Naive thymus-derived CD4-positive, alpha-beta T cell (primary cell): ENCODE results near the gene BCL2L14. TPM values are rescaled to one million over a fixed set of nuclear protein-coding genes. Genes with fewer than 3 reads are reported as not detected.
A peak's percentile ranks its signal among the peaks of the same experiment; 100 is the strongest.

ENCODE experiments used
- ATAC-seq: fragments of 150-1000 bp; cut with Tn5 transposase; 2 replicates; pipeline ENCODE4 v1.10.0; 2021; ENCODE audit warnings: mild to moderate bottlenecking, moderate library complexity
- CTCF ChIA-PET: fragments of 350-600 bp; sonication (Branson Sonifier 250); formaldehyde crosslinking; loops from one replicate; lab custom pipeline; 2021; ENCODE audit warnings: antibody characterized with exemption; lab: Charles Lee
- POLR2A ChIA-PET: fragments of 350-600 bp; sonication (Branson Sonifier 250); formaldehyde crosslinking; loops from one replicate; lab custom pipeline; 2021; ENCODE audit warnings: antibody characterized with exemption, inconsistent platforms; lab: Charles Lee
- DNase-seq, 9 donors: peaks; one replicate each; pipeline versions ENCODE4 v3.0.0 to v3.0.0-alpha.2; 2020 to 2022; ENCODE audit warnings: mixed read lengths in 1 of 9
- H3K27ac ChIP-seq: one replicate; pipeline ENCODE4 v1.7.0; 2013; ENCODE audit warnings: mild to moderate bottlenecking, low read depth, low read length, moderate library complexity
- H3K27me3 ChIP-seq, 2 donors: one replicate each; pipeline ENCODE4 v1.7.0; 2013; ENCODE audit warnings: low read length in 2 of 2, mild to moderate bottlenecking in 2 of 2, moderate library complexity in 2 of 2; ENCODE audit not compliant: control insufficient read depth in 2 of 2, insufficient read depth in 2 of 2
- H3K36me3 ChIP-seq, 3 experiments: 1 replicate in 2 of 3; 2 replicates in 1 of 3; pipeline ENCODE4 v1.7.0; 2013; ENCODE audit warnings: low read length in 3 of 3, mild to moderate bottlenecking in 3 of 3, moderate library complexity in 1 of 3; ENCODE audit not compliant: insufficient read depth in 3 of 3, control insufficient read depth in 2 of 3
- H3K4me1 ChIP-seq, 2 donors: one replicate each; pipeline ENCODE4 v1.7.0; 2013; ENCODE audit warnings: low read length in 2 of 2, mild to moderate bottlenecking in 2 of 2, moderate library complexity in 1 of 2; ENCODE audit not compliant: control insufficient read depth in 2 of 2, insufficient read depth in 2 of 2
- H3K4me3 ChIP-seq: 2 replicates; pipeline ENCODE4 v1.7.0; 2013; ENCODE audit warnings: mild to moderate bottlenecking, low read length
- H3K9me3 ChIP-seq, 3 experiments: 1 replicate in 2 of 3; 2 replicates in 1 of 3; pipeline ENCODE4 v1.7.0; 2013; ENCODE audit warnings: low read length in 3 of 3; ENCODE audit not compliant: control insufficient read depth in 2 of 3
- H3K27ac Mint-ChIP-seq, 9 donors: one replicate each; pipeline ENCODE4 v1.8.0; 2020 to 2022; ENCODE audit warnings: mixed read lengths in 9 of 9, mild to moderate bottlenecking in 8 of 9, moderate library complexity in 5 of 9, inconsistent platforms in 2 of 9
- H3K27me3 Mint-ChIP-seq, 5 donors: one replicate each; pipeline ENCODE4 v1.8.0; 2021 to 2022; ENCODE audit warnings: mixed read lengths in 5 of 5, mild to moderate bottlenecking in 1 of 5
- H3K36me3 Mint-ChIP-seq, 5 donors: one replicate each; pipeline ENCODE4 v1.8.0; 2020 to 2022; ENCODE audit warnings: mixed read lengths in 5 of 5, mild to moderate bottlenecking in 3 of 5, inconsistent platforms in 1 of 5
- H3K4me1 Mint-ChIP-seq, 7 donors: one replicate each; pipeline ENCODE4 v1.8.0; 2020 to 2022; ENCODE audit warnings: mixed read lengths in 7 of 7, mild to moderate bottlenecking in 3 of 7, inconsistent platforms in 1 of 7
- H3K4me3 Mint-ChIP-seq, 10 donors: one replicate each; pipeline ENCODE4 v1.8.0; 2020 to 2022; ENCODE audit warnings: mild to moderate bottlenecking in 10 of 10, mixed read lengths in 10 of 10, moderate library complexity in 6 of 10, inconsistent platforms in 2 of 10
- H3K9me3 Mint-ChIP-seq, 11 donors: one replicate each; pipeline ENCODE4 v1.8.0; 2020 to 2022; ENCODE audit warnings: mixed read lengths in 11 of 11, mild to moderate bottlenecking in 4 of 11, inconsistent platforms in 1 of 11, moderate library complexity in 1 of 11
- intact Hi-C, 2 donors: fragments of 100-400 bp; cut with micrococcal nuclease; formaldehyde crosslinking; loops; one replicate each; pipeline ENCODE4 v1.15.1; 2023
- polyA plus RNA-seq, 2 donors: library from polyadenylated mRNA; unstranded; fragments of 300-500 nt; fragmentation: Illumina TruSeq; gene quantifications; one replicate each; pipeline ENCODE4 v1.2.3, GENCODE V29; 2021
- total RNA-seq, 6 experiments: library from RNA in 5 of 6; stranded (reverse) in 5 of 6; gene quantifications; 1 replicate in 5 of 6; 2 replicates in 1 of 6; pipeline ENCODE4 v1.2.3 and lab custom pipeline; 2021 to 2026

The BCL2L14 gene
- total and polyA plus RNA-seq, 7 experiments from 2014 or later: 0.92 to 7.6 (median 1.4) TPM; not detected in 2

DNA sequence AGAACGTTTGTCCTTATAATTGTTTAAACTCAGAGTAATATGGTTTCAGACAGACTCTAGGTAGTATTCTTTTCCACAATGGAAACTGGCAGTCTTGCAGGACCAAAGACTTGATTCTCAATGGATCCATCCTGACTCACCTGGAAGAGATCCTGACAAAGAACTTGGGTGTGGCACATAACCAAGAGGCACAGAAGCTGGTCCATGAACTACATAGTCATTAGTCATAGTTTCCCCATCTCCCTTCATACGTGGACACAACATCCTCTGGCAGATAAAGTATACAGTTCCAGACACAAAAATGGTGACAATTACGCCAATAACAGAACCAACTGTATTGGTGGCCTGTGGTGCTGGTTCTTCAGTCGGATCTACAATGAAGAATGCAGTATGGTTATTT is 55.8 kb downstream of the BCL2L14 start:
- Mint-ChIP-seq H3K27me3 (peaks cover 0 to 2% (median 0%) of the 10 kb centered on the region in 5 donors), H3K9me3 (no peaks in the 10 kb centered on the region), H3K4me1 (peaks cover 0 to 11% (median 4%) of the 10 kb centered on the region in 7 donors), H3K36me3 (peaks cover 0 to 57% (median 15%) of the 10 kb centered on the region in 5 donors), H3K27ac (no peak overlapping the region), H3K4me3 (no peak overlapping the region)
- Histone ChIP-seq H3K4me1 (no peaks in the 10 kb centered on the region), H3K36me3 (peaks cover 0 to 32% (median 0%) of the 10 kb centered on the region in 3 experiments), H3K9me3 (no peaks in the 10 kb centered on the region), H3K4me3 (no peak overlapping the region), H3K27me3 (no peaks in the 10 kb centered on the region), H3K27ac (no peak overlapping the region)
- POLR2A ChIA-PET: no interaction called here
- intact Hi-C loops: no loop called here
- DNase-seq (no peak), ATAC-seq (no peak)
- CTCF ChIA-PET: no interaction called here

GRCh38 chr12:12127304-12127703 is 56.6 kb downstream of the BCL2L14 start:
- Histone ChIP-seq H3K9me3 (no peaks in the 10 kb centered on the region), H3K4me3 (no peak overlapping the region), H3K27me3 (no peaks in the 10 kb centered on the region), H3K4me1 (no peaks in the 10 kb centered on the region), H3K27ac (no peak overlapping the region), H3K36me3 (peaks cover 0 to 29% (median 0%) of the 10 kb centered on the region in 3 experiments)
- Mint-ChIP-seq H3K4me3 (no peak overlapping the region), H3K9me3 (no peaks in the 10 kb centered on the region), H3K27me3 (peaks cover 0 to 2% (median 0%) of the 10 kb centered on the region in 5 donors), H3K36me3 (peaks cover 0 to 55% (median 15%) of the 10 kb centered on the region in 5 donors), H3K4me1 (peaks cover 0 to 11% (median 4%) of the 10 kb centered on the region in 7 donors), H3K27ac (no peak overlapping the region)
- ATAC-seq (no peak), DNase-seq (no peak)
- intact Hi-C loops: no loop called here
- POLR2A ChIA-PET: no interaction called here
- CTCF ChIA-PET: interaction anchor here (0.6 kb wide), 1 partner anchor 16 kb away, joined by 5 read pairs; no protein-coding TSS in a partner anchor

- ChIA-PET CTCF (no interaction called here), POLR2A (no interaction called here)
- H3K4me3 ChIP-seq: no peak overlapping the region
- H3K27me3 Mint-ChIP-seq: peaks cover 0 to 2% (median 0%) of the 10 kb centered on the region in 5 donors
- no peak overlapping the region for H3K4me3 Mint-ChIP-seq
- ATAC-seq (no peak), DNase-seq (no peak)
- H3K27ac Mint-ChIP-seq: peak overlapping the region in 1 of 9 donors; percentile 10
- H3K9me3 ChIP-seq: no peaks in the 10 kb centered on the region
- H3K9me3 Mint-ChIP-seq: no peaks in the 10 kb centered on the region
- no peaks in the 10 kb centered on the region for H3K4me1 ChIP-seq
- H3K4me1 Mint-ChIP-seq: peaks cover 0 to 11% (median 4%) of the 10 kb centered on the region in 7 donors
- intact Hi-C loops: no loop called here
- peaks cover 0 to 26% (median 0%) of the 10 kb centered on the region in 3 experiments for H3K36me3 ChIP-seq
- H3K27me3 ChIP-seq: no peaks in the 10 kb centered on the region
- H3K36me3 Mint-ChIP-seq: peaks cover 0 to 55% (median 15%) of the 10 kb centered on the region in 5 donors
- no peak overlapping the region for H3K27ac ChIP-seq
These were observed 57.9 kb downstream of the BCL2L14 start for GRCh38 chr12:12128670-12129069.

GRCh38 chr12:12133259-12133658 is 62.5 kb downstream of the BCL2L14 start:
- H3K4me3 Mint-ChIP-seq: no peak overlapping the region
- CTCF ChIA-PET: no interaction called here

GRCh38 chr12:12133785-12134184 is 63.0 kb downstream of the BCL2L14 start:
- intact Hi-C loops: no loop called here
- Histone ChIP-seq H3K36me3 (no peaks in the 10 kb centered on the region), H3K27ac (no peak overlapping the region), H3K4me1 (no peaks in the 10 kb centered on the region), H3K9me3 (no peaks in the 10 kb centered on the region), H3K27me3 (no peaks in the 10 kb centered on the region), H3K4me3 (no peak overlapping the region)
- ChIA-PET POLR2A (no interaction called here), CTCF (no interaction called here)
- ATAC-seq (no peak), DNase-seq (no peak)
- Mint-ChIP-seq H3K9me3 (no peaks in the 10 kb centered on the region), H3K36me3 (peaks cover 2 to 51% (median 25%) of the 10 kb centered on the region in 5 donors), H3K4me1 (peaks cover 0 to 11% (median 2%) of the 10 kb centered on the region in 7 donors), H3K4me3 (no peak overlapping the region), H3K27ac (no peak overlapping the region), H3K27me3 (peaks cover 0 to 7% (median 0%) of the 10 kb centered on the region in 5 donors)

More at GRCh38 chr12:12133259-12133658, 62.5 kb downstream of the BCL2L14 start:
- Mint-ChIP-seq H3K27me3 (peaks cover 0 to 5% (median 0%) of the 10 kb centered on the region in 5 donors), H3K36me3 (peaks cover 2 to 50% (median 20%) of the 10 kb centered on the region in 5 donors), H3K4me1 (peaks cover 0 to 11% (median 2%) of the 10 kb centered on the region in 7 donors), H3K27ac (no peak overlapping the region), H3K9me3 (no peaks in the 10 kb centered on the region)
- H3K4me1 ChIP-seq: no peaks in the 10 kb centered on the region
- H3K27ac ChIP-seq: no peak overlapping the region
- no peaks in the 10 kb centered on the region for H3K9me3 ChIP-seq
- ATAC-seq (no peak), DNase-seq (no peak)
- H3K36me3 ChIP-seq: no peaks in the 10 kb centered on the region
- POLR2A ChIA-PET: no interaction called here
- intact Hi-C loops: no loop called here
- no peaks in the 10 kb centered on the region for H3K27me3 ChIP-seq
- no peak overlapping the region for H3K4me3 ChIP-seq

DNA sequence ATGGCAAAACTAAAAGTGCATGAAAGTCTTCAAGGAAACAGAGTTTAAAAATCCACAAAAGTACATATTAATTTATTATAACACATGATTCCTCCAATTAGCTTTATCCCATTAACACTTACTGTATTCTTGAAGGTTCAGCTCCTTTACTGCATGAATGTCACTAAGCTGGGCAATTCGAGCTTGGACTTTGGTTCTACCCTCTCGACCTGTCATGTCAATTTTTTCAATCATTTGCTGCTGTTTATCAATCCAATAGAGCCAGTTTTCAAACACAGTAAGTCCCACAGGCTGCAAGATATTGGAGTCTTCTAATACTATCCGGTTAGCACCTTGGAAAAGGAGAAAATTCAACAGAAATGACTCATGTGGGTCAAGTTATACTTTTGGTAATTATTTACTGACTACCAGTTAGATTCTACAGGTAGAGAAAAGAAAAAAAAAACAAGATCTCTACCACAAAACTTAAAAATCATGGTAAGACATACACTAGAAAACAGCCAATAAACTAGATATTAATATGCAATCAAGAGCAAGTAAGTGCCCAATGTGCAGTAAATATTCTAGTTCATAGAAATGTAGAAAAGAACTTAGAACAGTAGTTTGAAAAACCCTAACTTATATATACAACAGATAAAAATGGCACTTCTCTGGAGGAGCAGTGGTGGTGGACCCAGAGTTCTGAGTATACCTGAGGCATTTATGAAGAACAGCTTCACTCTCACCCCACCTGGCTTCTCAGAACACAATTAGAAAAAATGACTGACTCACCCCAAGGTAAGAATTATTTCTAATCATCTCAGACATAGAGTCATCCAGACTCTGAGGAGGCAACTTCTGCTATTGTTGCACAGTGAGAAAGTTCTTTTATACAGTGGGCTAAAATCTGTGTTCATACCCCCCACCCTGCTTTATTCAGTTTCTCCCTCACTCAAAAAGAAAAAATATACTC is 67.7 kb downstream of the BCL2L14 start:
- POLR2A ChIA-PET: interaction anchor here (0.6 kb wide), 2 partner anchors 9 to 573 kb away, joined by 3 read pairs; no protein-coding TSS in a partner anchor
- H3K36me3 Mint-ChIP-seq: peaks cover 0 to 45% (median 35%) of the 10 kb centered on the region in 5 donors

More for the DNA sequence above, 67.7 kb downstream of the BCL2L14 start:
- no peak overlapping the region for H3K27ac Mint-ChIP-seq
- Histone ChIP-seq H3K4me1 (no peaks in the 10 kb centered on the region), H3K36me3 (no peaks in the 10 kb centered on the region), H3K27ac (no peak overlapping the region), H3K4me3 (no peak overlapping the region), H3K27me3 (no peaks in the 10 kb centered on the region), H3K9me3 (no peaks in the 10 kb centered on the region)
- no peak overlapping the region for H3K4me3 Mint-ChIP-seq
- CTCF ChIA-PET: no interaction called here
- ATAC-seq (no peak), DNase-seq (no peak)
- peaks cover 0 to 6% (median 0%) of the 10 kb centered on the region in 7 donors for H3K4me1 Mint-ChIP-seq
- peaks cover 0 to 19% (median 0%) of the 10 kb centered on the region in 5 donors for H3K27me3 Mint-ChIP-seq
- intact Hi-C loops: no loop called here
- no peaks in the 10 kb centered on the region for H3K9me3 Mint-ChIP-seq
